Calu3 (cell line): ENCODE data around the gene LCA5L. TPM values are rescaled to one million over a fixed set of nuclear protein-coding genes. Genes with fewer than 3 reads are reported as not detected.

Experiments
- BruUV-seq: library from RNA; stranded (reverse); fragments of 400-500 nt; replicated peaks from 2 replicates; lab custom pipeline; 2021; lab: Mats Ljungman, UMichigan
- CTCF ChIA-PET: fragments of 300-600 bp; sonication (Branson Sonifier 250); formaldehyde crosslinking; loops from one replicate; lab custom pipeline; 2022; ENCODE audit warnings: antibody characterized with exemption; lab: Charles Lee
- DNase-seq: peaks from one replicate; pipeline ENCODE4 v3.0.0; 2022
- H3K27ac Mint-ChIP-seq: one replicate; pipeline ENCODE4 v1.8.0; 2022; ENCODE audit warnings: mixed read lengths; ENCODE audit not compliant: unreplicated experiment
- H3K27me3 Mint-ChIP-seq: one replicate; pipeline ENCODE4 v1.8.0; 2022; ENCODE audit warnings: mixed read lengths; ENCODE audit not compliant: unreplicated experiment
- H3K36me3 Mint-ChIP-seq: one replicate; pipeline ENCODE4 v1.8.0; 2022; ENCODE audit warnings: mild to moderate bottlenecking, moderate library complexity, mixed read lengths; ENCODE audit not compliant: insufficient read depth, unreplicated experiment
- H3K4me1 Mint-ChIP-seq: one replicate; pipeline ENCODE4 v1.8.0; 2022; ENCODE audit warnings: mild to moderate bottlenecking, low read depth, mixed read lengths; ENCODE audit not compliant: unreplicated experiment
- H3K4me3 Mint-ChIP-seq: one replicate; pipeline ENCODE4 v1.8.0; 2022; ENCODE audit warnings: mild to moderate bottlenecking, low read depth, moderate library complexity, mixed read lengths; ENCODE audit not compliant: unreplicated experiment
- H3K9me3 Mint-ChIP-seq: one replicate; pipeline ENCODE4 v1.8.0; 2022; ENCODE audit warnings: low read depth, mixed read lengths; ENCODE audit not compliant: unreplicated experiment
- intact Hi-C: fragments of 100-400 bp; cut with micrococcal nuclease; formaldehyde crosslinking; loops from one replicate; pipeline ENCODE4 v1.10.0; 2022; ENCODE audit not compliant: unreplicated experiment
- total RNA-seq: library from RNA; stranded (reverse); gene quantifications from 2 replicates; pipeline ENCODE4 v1.2.3, GENCODE V29; 2022
- TF ChIP-seq, protein P1 (sequence below): fragments of 200-600 bp; IDR thresholded peaks from one replicate; pipeline ENCODE4 v1.8.0; 2022; ENCODE audit warnings: antibody characterized with exemption; ENCODE audit not compliant: unreplicated experiment

Gene LCA5L
- total RNA-seq, 1 experiment from 2014 or later: 1.7 TPM

DNA sequence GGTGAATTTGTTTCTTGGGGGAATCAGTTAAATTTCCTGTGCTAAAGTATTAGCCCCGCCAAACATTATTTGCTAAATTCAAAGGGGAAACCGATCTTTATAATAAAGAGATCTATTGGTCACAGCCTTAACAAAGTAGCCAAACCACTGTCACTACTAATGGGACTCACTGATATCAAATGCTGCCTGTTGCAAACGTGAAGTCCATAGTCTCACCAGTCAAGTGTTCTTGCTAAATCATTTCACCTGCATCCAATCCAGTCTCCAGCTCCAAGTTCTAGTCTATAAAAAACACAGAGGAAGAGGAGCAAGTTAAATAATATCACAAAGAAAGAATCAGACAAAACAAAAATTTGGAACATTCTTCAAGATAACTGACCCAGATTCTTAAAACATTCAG lies 36.3 kb upstream of the LCA5L start:
- H3K27me3 Mint-ChIP-seq: no peaks in the 10 kb centered on the region
- DNase-seq: no peak
- intact Hi-C loops: no loop called here
- no peaks in the 10 kb centered on the region for H3K36me3 Mint-ChIP-seq
- no TSS peak for BruUV-seq
- CTCF ChIA-PET: no interaction called here
- H3K4me1 Mint-ChIP-seq: no peaks in the 10 kb centered on the region
- H3K9me3 Mint-ChIP-seq: no peaks in the 10 kb centered on the region
- H3K4me3 Mint-ChIP-seq: no peak overlapping the region
- TF ChIP-seq, protein P1, sequence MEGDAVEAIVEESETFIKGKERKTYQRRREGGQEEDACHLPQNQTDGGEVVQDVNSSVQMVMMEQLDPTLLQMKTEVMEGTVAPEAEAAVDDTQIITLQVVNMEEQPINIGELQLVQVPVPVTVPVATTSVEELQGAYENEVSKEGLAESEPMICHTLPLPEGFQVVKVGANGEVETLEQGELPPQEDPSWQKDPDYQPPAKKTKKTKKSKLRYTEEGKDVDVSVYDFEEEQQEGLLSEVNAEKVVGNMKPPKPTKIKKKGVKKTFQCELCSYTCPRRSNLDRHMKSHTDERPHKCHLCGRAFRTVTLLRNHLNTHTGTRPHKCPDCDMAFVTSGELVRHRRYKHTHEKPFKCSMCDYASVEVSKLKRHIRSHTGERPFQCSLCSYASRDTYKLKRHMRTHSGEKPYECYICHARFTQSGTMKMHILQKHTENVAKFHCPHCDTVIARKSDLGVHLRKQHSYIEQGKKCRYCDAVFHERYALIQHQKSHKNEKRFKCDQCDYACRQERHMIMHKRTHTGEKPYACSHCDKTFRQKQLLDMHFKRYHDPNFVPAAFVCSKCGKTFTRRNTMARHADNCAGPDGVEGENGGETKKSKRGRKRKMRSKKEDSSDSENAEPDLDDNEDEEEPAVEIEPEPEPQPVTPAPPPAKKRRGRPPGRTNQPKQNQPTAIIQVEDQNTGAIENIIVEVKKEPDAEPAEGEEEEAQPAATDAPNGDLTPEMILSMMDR: no peak
- H3K27ac Mint-ChIP-seq: no peak overlapping the region

GRCh38 chr21:39480271-39480670 lies 34.7 kb upstream of the LCA5L start:
- CTCF ChIA-PET: no interaction called here
- DNase-seq: no peak
- no peak overlapping the region for H3K4me3 Mint-ChIP-seq
- no peaks in the 10 kb centered on the region for H3K36me3 Mint-ChIP-seq
- no peaks in the 10 kb centered on the region for H3K4me1 Mint-ChIP-seq
- TF ChIP-seq, protein P1: no peak
- BruUV-seq: no TSS peak
- no peak overlapping the region for H3K27ac Mint-ChIP-seq
- H3K27me3 Mint-ChIP-seq: no peaks in the 10 kb centered on the region
- intact Hi-C loops: no loop called here
- no peaks in the 10 kb centered on the region for H3K9me3 Mint-ChIP-seq

- no peak overlapping the region for H3K27ac Mint-ChIP-seq
- H3K4me1 Mint-ChIP-seq: no peaks in the 10 kb centered on the region
- no peak overlapping the region for H3K4me3 Mint-ChIP-seq
- BruUV-seq: no TSS peak
- TF ChIP-seq, protein P1: no peak
- CTCF ChIA-PET: no interaction called here
- no peak for DNase-seq
- H3K36me3 Mint-ChIP-seq: no peaks in the 10 kb centered on the region
- intact Hi-C loops: no loop called here
- no peaks in the 10 kb centered on the region for H3K27me3 Mint-ChIP-seq
- no peaks in the 10 kb centered on the region for H3K9me3 Mint-ChIP-seq
Measured at GRCh38 chr21:39479814-39480182, 34.2 kb upstream of the LCA5L start.

DNA sequence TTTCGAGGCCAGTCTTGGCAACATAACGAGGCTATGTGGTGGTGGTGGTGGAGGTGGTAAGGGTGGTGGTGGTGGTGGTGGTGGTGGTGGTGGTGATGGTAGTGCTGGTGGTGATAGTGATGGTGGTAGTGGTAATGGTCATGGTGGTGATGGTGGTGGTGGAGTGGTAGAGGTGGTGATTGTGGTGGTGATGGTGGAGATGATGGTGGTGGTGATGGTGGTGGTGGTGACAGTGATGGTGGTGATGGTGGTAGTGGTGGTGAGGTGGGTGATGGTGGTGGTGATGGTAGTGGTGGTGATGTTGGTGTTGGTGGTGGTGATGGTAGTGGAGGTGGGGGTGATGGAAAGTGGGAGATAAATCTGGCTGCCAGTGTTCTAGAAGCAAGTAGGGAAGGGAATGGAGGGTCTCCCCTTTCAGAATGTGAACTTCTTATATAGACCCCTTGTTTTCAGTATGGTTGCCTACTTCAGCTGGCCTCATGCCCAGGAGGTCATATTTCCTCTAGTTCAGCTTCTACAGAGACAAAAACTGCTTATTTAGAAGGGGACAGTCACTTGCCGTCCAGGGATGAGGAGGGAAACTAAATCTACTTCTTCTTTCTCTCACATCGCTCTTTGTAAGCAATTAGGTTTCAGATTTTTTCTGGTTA lies 33.7 kb upstream of the LCA5L start:
- CTCF ChIA-PET: no interaction called here
- H3K4me1 Mint-ChIP-seq: no peaks in the 10 kb centered on the region
- H3K27me3 Mint-ChIP-seq: no peaks in the 10 kb centered on the region
- no TSS peak for BruUV-seq
- H3K4me3 Mint-ChIP-seq: no peak overlapping the region
- TF ChIP-seq, protein P1: no peak
- intact Hi-C loops: no loop called here
- no peak for DNase-seq
- no peaks in the 10 kb centered on the region for H3K36me3 Mint-ChIP-seq
- H3K27ac Mint-ChIP-seq: no peak overlapping the region
- H3K9me3 Mint-ChIP-seq: no peaks in the 10 kb centered on the region
